Mesodermal cell (in vitro differentiated cells): Measurements from ENCODE around the gene TAMALIN.

Experiments
- H3K27ac ChIP-seq: 2 replicates; pipeline ENCODE4 v1.7.0; 2013; ENCODE audit warnings: mild to moderate bottlenecking, low read depth, low read length, moderate library complexity; ENCODE audit not compliant: severe bottlenecking
- H3K36me3 ChIP-seq: 2 replicates; pipeline ENCODE4 v1.7.1; 2013; ENCODE audit warnings: mild to moderate bottlenecking, low read length, moderate library complexity; ENCODE audit not compliant: control insufficient read depth, insufficient read depth
- H3K4me1 ChIP-seq: one replicate; pipeline ENCODE4 v1.7.1; 2013; ENCODE audit warnings: mild to moderate bottlenecking, low read length; ENCODE audit not compliant: insufficient read depth, control insufficient read depth, poor library complexity, severe bottlenecking
- H3K4me3 ChIP-seq: 2 replicates; pipeline ENCODE4 v1.7.0; 2013; ENCODE audit warnings: low read length, control low read depth, mild to moderate bottlenecking; ENCODE audit not compliant: insufficient read depth, poor library complexity, severe bottlenecking; ENCODE audit errors: extremely low read depth
- H3K9me3 ChIP-seq: 2 replicates; pipeline ENCODE4 v1.7.1; 2013; ENCODE audit warnings: mild to moderate bottlenecking, low read length, moderate library complexity; ENCODE audit not compliant: control insufficient read depth
- WGBS, 2 experiments: methylation state at CpG; one replicate each; pipeline ENCODE4 v1.1.5; 2013; ENCODE audit warnings: missing lambda C conversion rate in 2 of 2; ENCODE audit not compliant: insufficient coverage in 2 of 2; 5-methylcytosine and 5-hydroxymethylcytosine counted together

Gene TAMALIN

GRCh38 chr12:52026263-52026662, 19.5 kb downstream of the TAMALIN start:
- Histone ChIP-seq H3K4me3 (no peak overlapping the region), H3K36me3 (no peaks in the 10 kb centered on the region), H3K9me3 (no peaks in the 10 kb centered on the region), H3K27ac (no peak overlapping the region), H3K4me1 (peaks cover 36% of the 10 kb centered on the region)
- WGBS, 2 experiments: 86 to 95% methylated on average over 4 of the region's 5 CpGs

GRCh38 chr12:52027085-52027843, 20.5 kb downstream of the TAMALIN start:
- WGBS, 2 experiments: 70 to 75% methylated on average over 9 to 11 of the region's 12 CpGs
- H3K27ac ChIP-seq: no peak overlapping the region
- no peaks in the 10 kb centered on the region for H3K36me3 ChIP-seq
- H3K4me1 ChIP-seq: peaks cover 36% of the 10 kb centered on the region
- no peak overlapping the region for H3K4me3 ChIP-seq
- no peaks in the 10 kb centered on the region for H3K9me3 ChIP-seq

DNA sequence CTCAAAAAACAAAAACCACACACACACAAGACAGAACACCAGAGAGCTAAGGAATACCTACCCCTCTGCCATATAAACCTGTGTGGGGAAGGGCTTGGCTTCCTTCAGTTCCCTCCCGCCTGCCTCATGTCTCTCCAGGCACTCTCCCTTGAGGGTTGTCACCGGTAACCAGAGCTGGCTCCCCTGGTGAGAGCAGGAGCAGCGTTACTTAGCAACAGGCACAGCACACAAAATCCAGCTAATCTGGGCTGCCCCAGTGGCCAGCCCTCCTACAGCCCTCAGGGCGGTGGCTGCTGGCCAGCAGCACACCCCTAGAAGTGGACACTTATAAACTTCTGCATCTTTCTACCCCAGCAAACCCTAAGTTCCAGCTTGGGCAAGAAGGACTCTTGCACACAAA, 22.9 kb downstream of the TAMALIN start:
- Histone ChIP-seq H3K4me3 (no peak overlapping the region), H3K9me3 (no peaks in the 10 kb centered on the region), H3K36me3 (no peaks in the 10 kb centered on the region), H3K4me1 (peaks cover 37% of the 10 kb centered on the region), H3K27ac (peak overlapping the region; percentile 29)
- WGBS, 2 experiments: 5 to 16% methylated on average over 3 to 4 of the region's 4 CpGs

DNA sequence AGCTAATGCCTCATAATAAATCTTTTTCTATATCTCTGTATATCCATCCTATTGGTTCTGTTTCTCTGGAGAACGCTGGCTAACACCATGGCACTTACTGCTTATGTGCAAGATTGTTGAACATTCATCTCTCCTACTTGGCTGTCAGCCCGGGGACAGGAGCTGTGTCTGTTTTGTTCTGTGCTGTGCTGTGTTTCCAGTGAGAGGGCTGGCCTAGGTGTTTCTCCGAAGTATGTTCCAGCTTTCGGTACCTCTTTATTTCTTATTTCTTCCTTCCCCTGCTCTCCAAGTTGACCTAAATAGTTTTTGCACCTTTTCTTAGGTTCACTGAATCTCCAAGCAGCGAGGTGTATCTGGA, 25.7 kb downstream of the TAMALIN start:
- Histone ChIP-seq H3K36me3 (no peaks in the 10 kb centered on the region), H3K9me3 (no peaks in the 10 kb centered on the region), H3K27ac (peak overlapping the region; percentile 69), H3K4me3 (peak overlapping the region; percentile 8), H3K4me1 (peaks cover 39% of the 10 kb centered on the region)
- WGBS, 2 experiments: 21 to 31% methylated on average over 2 to 3 of the region's 5 CpGs

GRCh38 chr12:52032804-52033445, 26.2 kb downstream of the TAMALIN start:
- Histone ChIP-seq H3K4me3 (peak overlapping the region; percentile 8), H3K36me3 (no peaks in the 10 kb centered on the region), H3K4me1 (peaks cover 39% of the 10 kb centered on the region), H3K9me3 (no peaks in the 10 kb centered on the region), H3K27ac (peak overlapping the region; percentile 95)
- WGBS, 2 experiments: 2 to 4% methylated on average over 40 to 44 of the region's 48 CpGs

- WGBS, 2 experiments: 80 to 84% methylated on average over 11 to 13 of the region's 13 CpGs
- Histone ChIP-seq H3K4me3 (no peak overlapping the region), H3K36me3 (no peaks in the 10 kb centered on the region), H3K27ac (peak overlapping the region; percentile 95), H3K9me3 (no peaks in the 10 kb centered on the region), H3K4me1 (peaks cover 39% of the 10 kb centered on the region)
Observed at GRCh38 chr12:52033446-52034140, 26.8 kb downstream of the TAMALIN start.

GRCh38 chr12:52035190-52035589, 28.4 kb downstream of the TAMALIN start:
- no CpG with 5 or more reads among the region's 4 CpGs for WGBS, 2 experiments
- peaks cover 3% of the 10 kb centered on the region for H3K36me3 ChIP-seq
- H3K27ac ChIP-seq: no peak overlapping the region
- H3K4me3 ChIP-seq: no peak overlapping the region
- no peaks in the 10 kb centered on the region for H3K9me3 ChIP-seq
- H3K4me1 ChIP-seq: peaks cover 30% of the 10 kb centered on the region

GRCh38 chr12:52035926-52036325, 29.2 kb downstream of the TAMALIN start:
- no peaks in the 10 kb centered on the region for H3K9me3 ChIP-seq
- H3K36me3 ChIP-seq: peaks cover 3% of the 10 kb centered on the region
- 100% methylated on average over 1 of the region's 2 CpGs; no CpG with 5 or more reads in 1 of the 2 experiments for WGBS, 2 experiments
- no peak overlapping the region for H3K4me3 ChIP-seq
- peak overlapping the region; percentile 76 for H3K27ac ChIP-seq
- H3K4me1 ChIP-seq: peaks cover 30% of the 10 kb centered on the region

- Histone ChIP-seq H3K4me1 (peaks cover 30% of the 10 kb centered on the region), H3K4me3 (peak overlapping the region; percentile 28), H3K27ac (peak overlapping the region; percentile 76), H3K9me3 (no peaks in the 10 kb centered on the region), H3K36me3 (peaks cover 10% of the 10 kb centered on the region)
- WGBS, 2 experiments: 17 to 21% methylated on average over 35 to 43 of the region's 53 CpGs
Observed at GRCh38 chr12:52036587-52037171, 29.9 kb downstream of the TAMALIN start.

- Histone ChIP-seq H3K4me3 (peak overlapping the region; percentile 77), H3K4me1 (peaks cover 29% of the 10 kb centered on the region), H3K27ac (peak overlapping the region; percentile 88), H3K36me3 (peaks cover 17% of the 10 kb centered on the region), H3K9me3 (no peaks in the 10 kb centered on the region)
- 0 to 1% methylated on average over 46 of the region's 59 CpGs for WGBS, 2 experiments
Observed at GRCh38 chr12:52037248-52037861, 30.6 kb downstream of the TAMALIN start.
